Transverse colon (tissue), 3 donors: ENCODE data around the gene SGCE.
"Not testable (repeated sequence)": the region's sequence is repeated elsewhere in the genome, so short reads cannot be mapped to it uniquely, and the experiment has no call there.

ENCODE experiments used
- EP300 ChIP-seq: sonication (generic); formaldehyde crosslinking; IDR thresholded peaks from one replicate; pipeline ENCODE4 v1.6.1; 2017; ENCODE audit warnings: antibody characterized with exemption, low read depth
- TF ChIP-seq, protein P1 (sequence below), 5 experiments: fragments of 200-600 bp in 3 of 5; fragments of 450-650 bp in 2 of 5; sonication (generic) in 3 of 5; IDR thresholded peaks; 1 replicate in 2 of 5; 2 replicates in 3 of 5; pipeline ENCODE4 v1.5.1; 2016 to 2017; ENCODE audit warnings: antibody characterized with exemption in 5 of 5, inconsistent platforms in 3 of 5, mild to moderate bottlenecking in 2 of 5, moderate library complexity in 1 of 5

DNA sequence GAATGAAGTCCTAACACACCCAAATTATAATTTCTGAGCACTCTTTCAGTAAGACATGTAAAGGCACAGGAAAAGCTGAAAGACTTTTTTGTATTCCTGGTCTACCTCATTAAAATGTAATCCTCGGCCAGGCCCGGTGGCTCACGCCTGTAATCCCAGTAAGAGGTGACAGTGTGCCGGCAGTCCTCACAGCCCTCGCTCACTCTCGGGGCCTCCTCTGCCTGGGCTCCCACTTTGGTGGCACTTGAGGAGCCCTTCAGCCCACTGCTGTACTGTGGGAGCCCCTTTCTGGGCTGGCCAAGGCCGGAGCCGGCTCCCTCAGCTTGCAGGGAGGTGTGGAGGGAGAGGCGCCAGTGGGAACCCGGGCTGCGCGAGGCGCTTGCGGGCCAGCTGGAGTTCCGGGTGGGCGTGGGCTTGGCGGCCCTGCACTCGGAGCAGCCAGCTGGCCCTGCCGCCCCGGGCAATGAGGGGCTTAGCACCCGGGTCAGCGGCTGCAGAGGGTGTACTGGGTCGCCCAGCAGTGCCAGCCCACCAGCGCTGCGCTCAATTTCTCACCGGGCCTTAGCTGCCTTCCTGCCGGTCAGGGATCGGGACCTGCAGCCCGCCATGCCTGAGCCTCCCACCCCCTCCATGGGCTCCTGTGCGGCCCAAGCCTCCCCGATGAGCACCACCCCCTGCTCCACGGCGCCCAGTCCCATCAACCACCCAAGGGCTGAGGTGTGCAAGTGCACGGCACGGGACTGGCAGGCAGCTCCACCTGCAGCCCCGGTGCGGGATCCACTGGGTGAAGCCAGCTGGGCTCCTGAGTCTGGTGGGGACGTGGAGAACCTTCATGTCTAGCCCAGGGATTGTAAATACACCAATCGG is 49.5 kb upstream of the SGCE start:
- TF ChIP-seq EP300: not testable (repeated sequence)
- TF ChIP-seq, protein P1, sequence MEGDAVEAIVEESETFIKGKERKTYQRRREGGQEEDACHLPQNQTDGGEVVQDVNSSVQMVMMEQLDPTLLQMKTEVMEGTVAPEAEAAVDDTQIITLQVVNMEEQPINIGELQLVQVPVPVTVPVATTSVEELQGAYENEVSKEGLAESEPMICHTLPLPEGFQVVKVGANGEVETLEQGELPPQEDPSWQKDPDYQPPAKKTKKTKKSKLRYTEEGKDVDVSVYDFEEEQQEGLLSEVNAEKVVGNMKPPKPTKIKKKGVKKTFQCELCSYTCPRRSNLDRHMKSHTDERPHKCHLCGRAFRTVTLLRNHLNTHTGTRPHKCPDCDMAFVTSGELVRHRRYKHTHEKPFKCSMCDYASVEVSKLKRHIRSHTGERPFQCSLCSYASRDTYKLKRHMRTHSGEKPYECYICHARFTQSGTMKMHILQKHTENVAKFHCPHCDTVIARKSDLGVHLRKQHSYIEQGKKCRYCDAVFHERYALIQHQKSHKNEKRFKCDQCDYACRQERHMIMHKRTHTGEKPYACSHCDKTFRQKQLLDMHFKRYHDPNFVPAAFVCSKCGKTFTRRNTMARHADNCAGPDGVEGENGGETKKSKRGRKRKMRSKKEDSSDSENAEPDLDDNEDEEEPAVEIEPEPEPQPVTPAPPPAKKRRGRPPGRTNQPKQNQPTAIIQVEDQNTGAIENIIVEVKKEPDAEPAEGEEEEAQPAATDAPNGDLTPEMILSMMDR (IDR thresholded peaks at IDR 0.05): not testable (repeated sequence)
